ENCODE measurements around the gene IL17A.

DNA sequence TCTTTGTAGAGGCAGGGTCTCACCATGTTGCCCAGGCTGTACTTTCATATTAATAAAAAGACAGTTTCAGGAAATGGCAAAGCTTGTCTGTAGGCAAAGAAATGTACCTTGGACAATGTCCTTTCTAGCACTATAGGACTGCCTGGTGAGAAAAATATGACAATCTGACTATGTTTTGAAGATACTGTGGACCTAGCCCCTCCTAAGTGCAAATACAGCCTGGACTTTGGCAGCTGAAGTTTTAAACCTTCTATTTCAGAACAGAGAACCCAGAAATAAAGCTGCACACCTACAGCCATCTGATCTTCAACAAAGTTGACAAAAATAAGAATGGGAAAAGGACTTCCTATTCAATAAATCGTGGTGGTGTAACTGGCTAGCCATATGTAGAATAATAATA, 18.9 kb upstream of the IL17A start:
- no peak for TF ChIP-seq POLR2A (IDR thresholded peaks at IDR 0.05)
- TF ChIP-seq, protein P1, sequence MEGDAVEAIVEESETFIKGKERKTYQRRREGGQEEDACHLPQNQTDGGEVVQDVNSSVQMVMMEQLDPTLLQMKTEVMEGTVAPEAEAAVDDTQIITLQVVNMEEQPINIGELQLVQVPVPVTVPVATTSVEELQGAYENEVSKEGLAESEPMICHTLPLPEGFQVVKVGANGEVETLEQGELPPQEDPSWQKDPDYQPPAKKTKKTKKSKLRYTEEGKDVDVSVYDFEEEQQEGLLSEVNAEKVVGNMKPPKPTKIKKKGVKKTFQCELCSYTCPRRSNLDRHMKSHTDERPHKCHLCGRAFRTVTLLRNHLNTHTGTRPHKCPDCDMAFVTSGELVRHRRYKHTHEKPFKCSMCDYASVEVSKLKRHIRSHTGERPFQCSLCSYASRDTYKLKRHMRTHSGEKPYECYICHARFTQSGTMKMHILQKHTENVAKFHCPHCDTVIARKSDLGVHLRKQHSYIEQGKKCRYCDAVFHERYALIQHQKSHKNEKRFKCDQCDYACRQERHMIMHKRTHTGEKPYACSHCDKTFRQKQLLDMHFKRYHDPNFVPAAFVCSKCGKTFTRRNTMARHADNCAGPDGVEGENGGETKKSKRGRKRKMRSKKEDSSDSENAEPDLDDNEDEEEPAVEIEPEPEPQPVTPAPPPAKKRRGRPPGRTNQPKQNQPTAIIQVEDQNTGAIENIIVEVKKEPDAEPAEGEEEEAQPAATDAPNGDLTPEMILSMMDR (IDR thresholded peaks at IDR 0.05) = no peak
